B cell (primary cell): ENCODE data around the gene KAT8.

Source experiments
- CTCF ChIP-seq: fragments of 200-600 bp; IDR thresholded peaks from one replicate; pipeline ENCODE4 v1.8.0; 2022; ENCODE audit warnings: antibody characterized with exemption, mild to moderate bottlenecking
- EZH2 ChIP-seq: IDR thresholded peaks from 2 replicates; pipeline ENCODE4 v1.6.1; 2012; ENCODE audit warnings: borderline replicate concordance, low read depth, mild to moderate bottlenecking, moderate library complexity, low read length; ENCODE audit not compliant: insufficient read depth, poor library complexity, severe bottlenecking

DNA sequence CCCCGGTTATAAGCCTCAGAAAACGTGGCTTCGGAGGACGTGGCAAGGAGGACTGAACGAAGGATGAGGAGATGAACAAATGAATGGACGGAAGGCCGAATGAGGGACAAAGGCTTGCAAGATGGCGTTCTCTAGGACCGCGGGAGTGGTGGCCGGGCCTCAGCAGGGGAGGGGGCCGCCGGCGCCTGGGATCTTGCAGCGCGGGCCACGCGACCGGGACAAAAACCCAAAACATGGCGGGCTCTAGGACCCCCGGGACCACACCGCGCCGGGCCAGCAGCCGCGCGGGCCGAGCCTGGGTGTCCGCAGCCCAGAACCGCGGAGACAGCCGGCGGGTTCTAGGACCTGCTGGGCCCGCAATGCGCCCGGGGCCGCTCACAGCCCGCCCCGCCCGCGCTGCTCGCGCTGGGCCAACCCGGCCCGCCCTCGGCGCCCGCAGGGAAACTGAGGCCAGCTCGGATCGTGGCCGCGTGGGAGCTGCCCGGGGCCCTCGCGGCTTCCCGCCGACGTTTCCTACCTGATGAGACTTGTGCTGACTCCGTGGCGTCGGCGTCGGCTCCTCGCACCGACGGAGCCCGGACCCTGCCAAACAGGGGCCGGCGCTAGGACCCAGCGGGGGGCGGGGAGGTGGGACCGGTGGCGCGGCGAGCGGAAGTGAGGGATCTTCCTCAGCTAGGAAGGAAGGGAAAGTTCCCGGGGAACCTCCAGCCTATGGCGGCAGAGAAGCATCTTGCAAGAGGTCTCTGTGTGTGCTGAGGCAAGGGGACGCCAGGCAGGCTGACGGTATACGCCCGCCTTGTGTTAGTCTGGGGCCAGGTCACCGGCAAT, 44.1 kb upstream of the KAT8 start:
- TF ChIP-seq CTCF: no peak
- no peak for TF ChIP-seq EZH2
